HCT116 (cell line): ENCODE measurements around the gene KASH5. TPM values are rescaled to one million over a fixed set of nuclear protein-coding genes. Genes with fewer than 3 reads are reported as not detected.

Experiments used
- ATAC-seq: fragments of 200-7000 bp; cut with Tn5 transposase; 2 replicates; pipeline ENCODE4 v1.9.1; 2020; ENCODE audit warnings: mild to moderate bottlenecking, moderate library complexity
- BruUV-seq: library from RNA; stranded (reverse); fragments of 400-500 nt; replicated peaks from 2 replicates; lab custom pipeline; 2021; lab: Mats Ljungman, UMichigan
- CTCF ChIA-PET: fragments of 300-600 bp; sonication (Branson Sonifier 250); formaldehyde crosslinking; loops from one replicate; lab custom pipeline; 2021; ENCODE audit warnings: antibody characterized with exemption; lab: Charles Lee
- POLR2A ChIA-PET: fragments of 300-600, 350-600 bp; sonication (Branson Sonifier 250); formaldehyde crosslinking; loops from one replicate; lab custom pipeline; 2021; ENCODE audit warnings: antibody characterized with exemption; lab: Charles Lee
- RAD21 ChIA-PET, 2 experiments: fragments of 300-600 bp; sonication (Branson Sonifier 250); formaldehyde crosslinking; loops; one replicate each; lab custom pipeline; 2023; ENCODE audit warnings: low total read pairs in 2 of 2; ENCODE audit not compliant: uncharacterized antibody in 2 of 2, unreplicated experiment in 2 of 2, low non-redundant PET in 1 of 2; lab: Charles Lee
- DNase-seq: peaks from one replicate; pipeline ENCODE4 v3.0.0-alpha.2; 2010; ENCODE audit warnings: low read depth, low spot score
- H2AFZ ChIP-seq: fragments of 200-600 bp; shearing (Covaris generic), sonication (generic); 2 replicates; pipeline ENCODE4 v1.6.1; 2017; ENCODE audit warnings: low read depth, mixed run types, mixed read lengths, antibody characterized with exemption, low read length; ENCODE audit not compliant: poor library complexity, severe bottlenecking
- H3K27ac ChIP-seq: 2 replicates; pipeline ENCODE4 v1.5.1; 2012; ENCODE audit warnings: low read depth, low read length
- H3K27me3 ChIP-seq: fragments of 200-600 bp; sonication (generic); 2 replicates; pipeline ENCODE4 v1.6.1; 2016; ENCODE audit warnings: mixed run types, low read length, mixed read lengths; ENCODE audit not compliant: insufficient read depth
- H3K36me3 ChIP-seq, 2 experiments: fragments of 200-500 bp in 1 of 2; fragments of 200-600 bp in 1 of 2; sonication (Bioruptor generic) in 1 of 2; sonication (generic) in 1 of 2; 2 replicates each; pipeline versions ENCODE4 v1.5.1 to v1.6.1; 2014 to 2016; ENCODE audit warnings: low read length in 2 of 2, inconsistent platforms in 1 of 2, mixed read lengths in 1 of 2, mixed run types in 1 of 2; ENCODE audit not compliant: insufficient read depth in 2 of 2, control insufficient read depth in 1 of 2
- H3K4me1 ChIP-seq, 2 experiments: fragments of 200-600 bp in 1 of 2; sonication (generic) in 1 of 2; 2 replicates each; pipeline versions ENCODE4 v1.5.1 to v1.6.1; 2012 to 2017; ENCODE audit warnings: low read length in 2 of 2, inconsistent platforms in 1 of 2, mild to moderate bottlenecking in 1 of 2, mixed read lengths in 1 of 2, mixed run types in 1 of 2, moderate library complexity in 1 of 2; ENCODE audit not compliant: insufficient read depth in 2 of 2, control insufficient read depth in 1 of 2
- H3K4me2 ChIP-seq: fragments of 200-600 bp; sonication (generic); 2 replicates; pipeline ENCODE4 v1.6.1; 2017; ENCODE audit warnings: mixed run types, low read length, mixed read lengths
- H3K4me3 ChIP-seq, 2 experiments: fragments of 200-600 bp in 1 of 2; sonication (generic) in 1 of 2; replicated peaks in 1 of 2; 2 replicates each; pipeline ENCODE4 v1.5.1; 2011 to 2016; ENCODE audit warnings: low read length in 2 of 2, control low read depth in 1 of 2, low read depth in 1 of 2, mild to moderate bottlenecking in 1 of 2, mixed read lengths in 1 of 2, mixed run types in 1 of 2
- H3K79me2 ChIP-seq: fragments of 200-600 bp; sonication (generic); 2 replicates; pipeline ENCODE4 v1.6.1; 2017; ENCODE audit warnings: mild to moderate bottlenecking, mixed run types, low read length, moderate library complexity, mixed read lengths; ENCODE audit not compliant: insufficient read depth
- H3K9ac ChIP-seq: fragments of 200-600 bp; sonication (generic); 2 replicates; pipeline ENCODE4 v1.6.1; 2016; ENCODE audit warnings: low read length, mixed read lengths
- H3K9me2 ChIP-seq: fragments of 200-600 bp; sonication (generic), shearing (Covaris generic); 2 replicates; pipeline ENCODE4 v1.6.1; 2017; ENCODE audit warnings: mixed run types, mild to moderate bottlenecking, moderate library complexity; ENCODE audit not compliant: insufficient read depth
- H3K9me3 ChIP-seq, 2 experiments: fragments of 200-500 bp in 1 of 2; fragments of 200-600 bp in 1 of 2; sonication (Bioruptor generic) in 1 of 2; sonication (generic) in 1 of 2; 2 replicates each; pipeline ENCODE4 v1.6.1; 2014 to 2017; ENCODE audit warnings: low read length in 2 of 2, mixed read lengths in 2 of 2, inconsistent platforms in 1 of 2, low read depth in 1 of 2, mild to moderate bottlenecking in 1 of 2, mixed run types in 1 of 2, moderate library complexity in 1 of 2; ENCODE audit not compliant: control insufficient read depth in 1 of 2, insufficient read depth in 1 of 2
- H4K20me1 ChIP-seq: fragments of 200-600 bp; sonication (generic), shearing (Covaris generic); 2 replicates; pipeline ENCODE4 v1.6.1; 2017; ENCODE audit warnings: mixed run types, mild to moderate bottlenecking, moderate library complexity; ENCODE audit not compliant: insufficient read depth
- CBX3 ChIP-seq: IDR thresholded peaks from 2 replicates; pipeline ENCODE4 v1.6.1; 2012; ENCODE audit warnings: low read depth
- CEBPB ChIP-seq: IDR thresholded peaks from 2 replicates; pipeline ENCODE4 v1.6.1; 2012; ENCODE audit warnings: low read depth
- CTCF ChIP-seq, 3 experiments: fragments of 200-600 bp in 1 of 3; sonication (generic) in 1 of 3; IDR thresholded peaks in 2 of 3; conservative IDR thresholded peaks in 1 of 3; 2 replicates each; pipeline ENCODE4 v1.5.1; 2012 to 2017; ENCODE audit warnings: low read depth in 2 of 3, low read length in 2 of 3, antibody characterized with exemption in 1 of 3, borderline replicate concordance in 1 of 3, control low read depth in 1 of 3, mild to moderate bottlenecking in 1 of 3, mixed read lengths in 1 of 3, mixed run types in 1 of 3, moderate library complexity in 1 of 3; ENCODE audit not compliant: insufficient read depth in 1 of 3
- EGR1 ChIP-seq: IDR thresholded peaks from 2 replicates; pipeline ENCODE4 v1.6.1; 2012; ENCODE audit warnings: low read depth
- ELF1 ChIP-seq: IDR thresholded peaks from 2 replicates; pipeline ENCODE4 v1.6.1; 2012; ENCODE audit warnings: low read depth, borderline replicate concordance
- EZH2phosphoT487 ChIP-seq: fragments of 200-600 bp; IDR thresholded peaks from 2 replicates; pipeline ENCODE4 v1.6.1; 2018; ENCODE audit warnings: antibody characterized with exemption, borderline replicate concordance
- FOSL1 ChIP-seq: IDR thresholded peaks from 2 replicates; pipeline ENCODE4 v1.6.1; 2012; ENCODE audit warnings: low read depth
- POLR2A ChIP-seq: IDR thresholded peaks from 2 replicates; pipeline ENCODE4 v1.7.0; 2011; ENCODE audit warnings: borderline replicate concordance; ENCODE audit not compliant: insufficient read depth, insufficient read length; ENCODE audit errors: extremely low read depth
- POLR2AphosphoS5 ChIP-seq: IDR thresholded peaks from 2 replicates; pipeline ENCODE4 v1.6.1; 2011; ENCODE audit warnings: mild to moderate bottlenecking, low read depth, low read length, moderate library complexity
- RAD21 ChIP-seq: IDR thresholded peaks from 2 replicates; pipeline ENCODE4 v1.6.1; 2012; ENCODE audit warnings: low read depth, mild to moderate bottlenecking
- REST ChIP-seq: IDR thresholded peaks from 2 replicates; pipeline ENCODE4 v1.6.1; 2012; ENCODE audit warnings: low read depth
- SIN3A ChIP-seq: IDR thresholded peaks from 2 replicates; pipeline ENCODE4 v1.6.1; 2012; ENCODE audit warnings: low read depth
- SRF ChIP-seq: IDR thresholded peaks from 2 replicates; pipeline ENCODE4 v1.6.1; 2012; ENCODE audit warnings: low read depth
- TCF7L2 ChIP-seq: IDR thresholded peaks from 2 replicates; pipeline ENCODE4 v1.7.0; 2011; ENCODE audit warnings: borderline replicate concordance, inconsistent platforms; ENCODE audit not compliant: insufficient read depth, insufficient read length; ENCODE audit errors: extremely low read depth
- YY1 ChIP-seq: IDR thresholded peaks from 2 replicates; pipeline ENCODE4 v1.6.1; 2011; ENCODE audit warnings: low read length, low read depth, moderate library complexity, mild to moderate bottlenecking; ENCODE audit not compliant: insufficient replicate concordance; ENCODE audit errors: extremely low read depth
- ZBTB33 ChIP-seq: IDR thresholded peaks from 2 replicates; pipeline ENCODE4 v1.6.1; 2011; ENCODE audit warnings: mild to moderate bottlenecking, low read length, moderate library complexity; ENCODE audit not compliant: insufficient replicate concordance; ENCODE audit errors: extremely low read depth
- ZFX ChIP-seq: fragments of 450-650 bp; IDR thresholded peaks from 2 replicates; pipeline ENCODE4 v1.6.1; 2017
- ZNF274 ChIP-seq: fragments of 200-500 bp; sonication (Bioruptor generic); IDR thresholded peaks from 2 replicates; pipeline ENCODE4 v1.6.1; 2014; ENCODE audit warnings: mild to moderate bottlenecking, low read depth, low read length, inconsistent platforms
- intact Hi-C: fragments of 100-400 bp; cut with micrococcal nuclease; formaldehyde crosslinking; loops from 2 replicates; pipeline ENCODE4 v1.10.0; 2022
- total RNA-seq: library from RNA; stranded (reverse); gene quantifications from one replicate; pipeline ENCODE4 v1.2.1, GENCODE V29; 2021; ENCODE audit not compliant: unreplicated experiment

The KASH5 gene
- total RNA-seq, 1 experiment from 2014 or later = not detected

GRCh38 chr19:49451430-49452181, 63.6 kb downstream of the KASH5 start, which contains the start of gene PIH1D1:
TSS of gene PIH1D1 (minus strand) at chr19:49451814. CDS start at chr19:49451574, 240 bp downstream.
- no peaks in the 10 kb centered on the region for H3K27me3 ChIP-seq
- peak within 1 kb of the TSS; percentile 3 for H2AFZ ChIP-seq
- H3K4me3 ChIP-seq = peak within 1 kb of the TSS; percentile 98 to 100
- POLR2A ChIA-PET = interaction anchor here (0.7 to 2.9 kb wide), 11 partner anchors 9 to 88 kb away, joined by 3 to 17 read pairs (median 7); partner anchors contain the start of genes DKKL1 and RPS11
- peak; percentile 99 for DNase-seq
- no peaks in the 10 kb centered on the region for H4K20me1 ChIP-seq
- peak within 1 kb of the TSS; percentile 91 for H3K27ac ChIP-seq
- CTCF ChIA-PET = interaction anchor here (0.6 to 2.0 kb wide), 8 partner anchors 9 to 354 kb away, joined by 3 to 9 read pairs (median 4); no protein-coding TSS in a partner anchor
- RAD21 ChIA-PET = interaction anchor here in 1 of 2 experiments (0.8 to 1.3 kb wide), 2 partner anchors 25 to 59 kb away, joined by 3 read pairs; no protein-coding TSS in a partner anchor
- peaks cover 23 to 40% of the 10 kb centered on the region in 2 experiments; a peak in 3 of 4 replicates for H3K4me1 ChIP-seq
- H3K4me2 ChIP-seq = peak within 1 kb of the TSS; percentile 90
- no peaks in the 10 kb centered on the region for H3K9me3 ChIP-seq
- intact Hi-C loops = no loop called here
- BruUV-seq = TSS peak; percentile 88
- H3K79me2 ChIP-seq = peaks cover 41% of the 10 kb centered on the region
- H3K9me2 ChIP-seq = no peaks in the 10 kb centered on the region
- peak; percentile 69 for ATAC-seq
- H3K36me3 ChIP-seq = peaks cover 13 to 14% of the 10 kb centered on the region in 2 experiments; a peak in 2 of 4 replicates
- H3K9ac ChIP-seq = peak within 1 kb of the TSS; percentile 99
- TF ChIP-seq SRF = no peak
- TF ChIP-seq CEBPB = no peak
- peak; percentile 70; the same call in 1 of the 2 replicates for TF ChIP-seq SIN3A
- TF ChIP-seq CTCF (IDR thresholded peaks at IDR 0.05 in 2 of 3, conservative IDR thresholded peaks at IDR 0.05 in 1 of 3; ENCODE audit: borderline replicate concordance in 1 of 3, insufficient read depth in 1 of 3, low read depth in 2 of 3, low read length in 2 of 3) = peak in 1 of 3 experiments; percentile 32; a peak in 1 of 6 replicates
- TF ChIP-seq POLR2A = peak; percentile 86
- peak; percentile 37; the same call in 1 of the 2 replicates for TF ChIP-seq CBX3
- TF ChIP-seq RAD21 = no peak
- TF ChIP-seq ZNF274 = no peak
- TF ChIP-seq TCF7L2 = peak; percentile 34
- TF ChIP-seq ZFX = peak; percentile 38; the same call in 1 of the 2 replicates
- no peak for TF ChIP-seq EGR1
- TF ChIP-seq ELF1 = no peak; the same call in 1 of the 2 replicates
- TF ChIP-seq REST = no peak
- no peak for TF ChIP-seq EZH2phosphoT487
- TF ChIP-seq YY1 = peak; percentile 66
- TF ChIP-seq FOSL1 = no peak
- TF ChIP-seq ZBTB33 = peak; percentile 96
- TF ChIP-seq POLR2AphosphoS5 = peak; percentile 97
